D721Med (cell line): ENCODE measurements around the gene FADS6.

ENCODE experiments used
- DNase-seq: peaks from one replicate; pipeline ENCODE4 v3.0.0; 2011; ENCODE audit warnings: low spot score; ENCODE audit not compliant: insufficient read length
- FAIRE-seq: peaks from 2 replicates; lab custom pipeline; 2011; peaks lifted over from hg19 to GRCh38; lab: Jason Lieb, UNC
- CTCF ChIP-seq: IDR thresholded peaks from 2 replicates; pipeline ENCODE4 v1.5.1; 2012; ENCODE audit warnings: mild to moderate bottlenecking, control low read depth; ENCODE audit not compliant: insufficient read depth; ENCODE audit errors: missing control alignments

Gene FADS6

GRCh38 chr17:74831444-74832146 lies 61.8 kb downstream of the FADS6 start:
- DNase-seq (no peak), FAIRE-seq (no peak)
- TF ChIP-seq CTCF = no peak

- no peak for TF ChIP-seq CTCF
- no peak for FAIRE-seq
Measured at GRCh38 chr17:74830861-74831260, 62.6 kb downstream of the FADS6 start.

GRCh38 chr17:74827800-74828199 lies 65.6 kb downstream of the FADS6 start:
- DNase-seq = no peak
- no peak for TF ChIP-seq CTCF
- FAIRE-seq = no peak

More at GRCh38 chr17:74830861-74831260, 62.6 kb downstream of the FADS6 start:
- DNase-seq = no peak
